K562 (cell line): Measurements from ENCODE around the gene CD300A.
A peak's percentile ranks its signal among the peaks of the same experiment; 100 is the strongest.

Experiments used
- CBX5 ChIP-seq: IDR thresholded peaks from 2 replicates; pipeline ENCODE4 v1.6.1; 2014; ENCODE audit warnings: low read depth, borderline replicate concordance
- EGR1 ChIP-seq: fragments of 450-650 bp; conservative IDR thresholded peaks from 2 replicates; pipeline ENCODE4 v1.6.1; 2017; ENCODE audit warnings: mild to moderate bottlenecking
- ESRRA ChIP-seq: fragments of 450-650 bp; IDR thresholded peaks from 2 replicates; pipeline ENCODE4 v1.6.1; 2014; ENCODE audit warnings: low read depth, mild to moderate bottlenecking, moderate library complexity, borderline replicate concordance
- FOXJ3 ChIP-seq: sonication (generic); formaldehyde crosslinking; IDR thresholded peaks from 2 replicates; pipeline ENCODE4 v1.4.0; 2020; ENCODE audit warnings: mild to moderate bottlenecking, missing genetic modification reagents
- PHF8 ChIP-seq: fragments of 200-600 bp; sonication (generic); IDR thresholded peaks from 2 replicates; pipeline ENCODE4 v1.6.1; 2012; ENCODE audit warnings: mixed run types, mild to moderate bottlenecking, inconsistent platforms, low read length, moderate library complexity, borderline replicate concordance
- POLR2A ChIP-seq: fragments of 450-650 bp; conservative IDR thresholded peaks from 2 replicates; pipeline ENCODE4 v1.6.1; 2016
- SRSF9 ChIP-seq: fragments of 200-400 bp; formaldehyde crosslinking; IDR thresholded peaks from 2 replicates; pipeline ENCODE4 v1.6.1; 2017; ENCODE audit warnings: low read depth, low read length, borderline replicate concordance
- ZKSCAN3 ChIP-seq: fragments of 250-450 bp; sonication (Bioruptor Pico); IDR thresholded peaks from 2 replicates; pipeline ENCODE4 v1.4.0; 2020
- TF ChIP-seq, protein P1 (sequence below), 3 experiments: IDR thresholded peaks in 2 of 3; conservative IDR thresholded peaks in 1 of 3; 2 replicates each; pipeline ENCODE4 v1.5.1; 2011 to 2012; ENCODE audit warnings: low read length in 3 of 3, mild to moderate bottlenecking in 3 of 3, control low read depth in 2 of 3, improper control_type of control experiment in 1 of 3, inconsistent platforms in 1 of 3, low read depth in 1 of 3, mixed read lengths in 1 of 3, moderate library complexity in 1 of 3; ENCODE audit not compliant: insufficient read depth in 2 of 3

DNA sequence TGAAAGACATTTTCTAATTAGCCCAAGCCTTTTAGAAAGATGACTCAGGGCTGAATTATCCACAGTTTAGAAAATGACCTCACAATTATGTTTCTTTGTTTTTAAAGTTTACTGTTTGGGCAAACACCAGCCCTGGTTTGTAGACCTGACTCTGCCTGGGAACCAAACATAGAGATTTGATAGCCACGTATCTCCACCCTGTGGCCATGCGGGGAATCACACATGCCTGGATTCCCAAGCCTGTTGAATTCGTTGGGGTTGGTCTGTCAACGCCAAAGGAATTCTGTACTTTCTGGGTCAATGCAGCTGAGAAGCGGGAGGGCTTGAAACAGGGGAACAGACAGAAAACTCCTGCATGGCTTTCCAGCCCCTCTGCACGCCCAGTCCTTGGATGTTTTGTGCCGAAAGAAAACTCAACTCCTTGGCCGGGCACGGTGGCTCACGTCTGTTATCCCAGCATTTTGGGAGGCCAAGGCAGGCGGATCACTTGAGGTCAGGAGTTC lies 26.9 kb downstream of the CD300A start:
- no peak for TF ChIP-seq ZKSCAN3 (CRISPR knock-in tag)
- TF ChIP-seq, protein P1, sequence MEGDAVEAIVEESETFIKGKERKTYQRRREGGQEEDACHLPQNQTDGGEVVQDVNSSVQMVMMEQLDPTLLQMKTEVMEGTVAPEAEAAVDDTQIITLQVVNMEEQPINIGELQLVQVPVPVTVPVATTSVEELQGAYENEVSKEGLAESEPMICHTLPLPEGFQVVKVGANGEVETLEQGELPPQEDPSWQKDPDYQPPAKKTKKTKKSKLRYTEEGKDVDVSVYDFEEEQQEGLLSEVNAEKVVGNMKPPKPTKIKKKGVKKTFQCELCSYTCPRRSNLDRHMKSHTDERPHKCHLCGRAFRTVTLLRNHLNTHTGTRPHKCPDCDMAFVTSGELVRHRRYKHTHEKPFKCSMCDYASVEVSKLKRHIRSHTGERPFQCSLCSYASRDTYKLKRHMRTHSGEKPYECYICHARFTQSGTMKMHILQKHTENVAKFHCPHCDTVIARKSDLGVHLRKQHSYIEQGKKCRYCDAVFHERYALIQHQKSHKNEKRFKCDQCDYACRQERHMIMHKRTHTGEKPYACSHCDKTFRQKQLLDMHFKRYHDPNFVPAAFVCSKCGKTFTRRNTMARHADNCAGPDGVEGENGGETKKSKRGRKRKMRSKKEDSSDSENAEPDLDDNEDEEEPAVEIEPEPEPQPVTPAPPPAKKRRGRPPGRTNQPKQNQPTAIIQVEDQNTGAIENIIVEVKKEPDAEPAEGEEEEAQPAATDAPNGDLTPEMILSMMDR (IDR thresholded peaks at IDR 0.05 in 2 of 3, conservative IDR thresholded peaks at IDR 0.05 in 1 of 3; ENCODE audit: insufficient read depth in 2 of 3, low read depth in 1 of 3, low read length in 3 of 3): peak; percentile 84 to 92 (median 90)
- TF ChIP-seq POLR2A: no peak
- TF ChIP-seq FOXJ3: no peak
- TF ChIP-seq EGR1: no peak
- TF ChIP-seq SRSF9: no peak
- TF ChIP-seq PHF8: no peak
- no peak for TF ChIP-seq ESRRA
- no peak for TF ChIP-seq CBX5
